ENCODE measurements around the gene C5orf63. TPM values are rescaled to one million over a fixed set of nuclear protein-coding genes. Genes with fewer than 3 reads are reported as not detected.

Gene C5orf63
- total and polyA plus RNA-seq, 9 of the 15 experiments (the other 6 are each of a cell fraction or from before 2014, with no cell fraction given), result 1.8 to 24.6 (median 6.2) TPM

DNA sequence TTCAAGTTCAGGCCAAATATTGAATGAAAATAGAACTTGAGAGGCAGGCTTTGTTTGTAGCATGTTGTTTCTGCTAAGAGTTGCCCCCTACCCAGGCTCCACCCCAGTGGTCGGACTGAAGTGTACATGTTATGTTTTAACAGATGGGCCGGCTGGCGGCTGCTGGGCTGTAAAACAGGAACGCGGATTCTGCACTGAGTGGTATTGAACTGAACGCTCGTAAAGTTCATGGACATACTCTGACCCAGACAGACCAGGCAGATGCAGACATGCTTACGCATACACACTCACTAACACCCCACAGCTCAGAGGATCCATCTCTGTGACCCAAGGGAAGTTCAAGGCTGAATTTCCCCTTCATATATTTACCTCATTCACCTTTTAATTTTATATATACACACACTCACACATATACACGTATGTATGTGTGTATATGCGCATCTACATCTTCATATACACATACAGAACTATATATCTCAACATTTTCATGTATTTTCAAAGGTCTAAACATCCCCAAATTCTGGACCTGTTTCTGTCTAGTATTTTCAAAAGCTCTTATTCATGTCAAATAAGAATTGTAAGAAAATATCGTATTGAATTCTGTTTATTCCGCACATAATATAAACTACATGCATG is 44.4 kb downstream of the C5orf63 start (continued):
- TF ChIP-seq, protein P1, sequence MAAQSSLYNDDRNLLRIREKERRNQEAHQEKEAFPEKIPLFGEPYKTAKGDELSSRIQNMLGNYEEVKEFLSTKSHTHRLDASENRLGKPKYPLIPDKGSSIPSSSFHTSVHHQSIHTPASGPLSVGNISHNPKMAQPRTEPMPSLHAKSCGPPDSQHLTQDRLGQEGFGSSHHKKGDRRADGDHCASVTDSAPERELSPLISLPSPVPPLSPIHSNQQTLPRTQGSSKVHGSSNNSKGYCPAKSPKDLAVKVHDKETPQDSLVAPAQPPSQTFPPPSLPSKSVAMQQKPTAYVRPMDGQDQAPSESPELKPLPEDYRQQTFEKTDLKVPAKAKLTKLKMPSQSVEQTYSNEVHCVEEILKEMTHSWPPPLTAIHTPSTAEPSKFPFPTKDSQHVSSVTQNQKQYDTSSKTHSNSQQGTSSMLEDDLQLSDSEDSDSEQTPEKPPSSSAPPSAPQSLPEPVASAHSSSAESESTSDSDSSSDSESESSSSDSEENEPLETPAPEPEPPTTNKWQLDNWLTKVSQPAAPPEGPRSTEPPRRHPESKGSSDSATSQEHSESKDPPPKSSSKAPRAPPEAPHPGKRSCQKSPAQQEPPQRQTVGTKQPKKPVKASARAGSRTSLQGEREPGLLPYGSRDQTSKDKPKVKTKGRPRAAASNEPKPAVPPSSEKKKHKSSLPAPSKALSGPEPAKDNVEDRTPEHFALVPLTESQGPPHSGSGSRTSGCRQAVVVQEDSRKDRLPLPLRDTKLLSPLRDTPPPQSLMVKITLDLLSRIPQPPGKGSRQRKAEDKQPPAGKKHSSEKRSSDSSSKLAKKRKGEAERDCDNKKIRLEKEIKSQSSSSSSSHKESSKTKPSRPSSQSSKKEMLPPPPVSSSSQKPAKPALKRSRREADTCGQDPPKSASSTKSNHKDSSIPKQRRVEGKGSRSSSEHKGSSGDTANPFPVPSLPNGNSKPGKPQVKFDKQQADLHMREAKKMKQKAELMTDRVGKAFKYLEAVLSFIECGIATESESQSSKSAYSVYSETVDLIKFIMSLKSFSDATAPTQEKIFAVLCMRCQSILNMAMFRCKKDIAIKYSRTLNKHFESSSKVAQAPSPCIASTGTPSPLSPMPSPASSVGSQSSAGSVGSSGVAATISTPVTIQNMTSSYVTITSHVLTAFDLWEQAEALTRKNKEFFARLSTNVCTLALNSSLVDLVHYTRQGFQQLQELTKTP (IDR thresholded peaks at IDR 0.05; ENCODE audit: low read depth in 1 of 2, partially characterized antibody in 2 of 2), result peak in 1 of 2 experiments; percentile 44
- TF ChIP-seq ZNF431 (CRISPR knock-in tag; IDR thresholded peaks at IDR 0.05) (no peak), NCOR1 (IDR thresholded peaks at IDR 0.05) (0 out of 2 replicates have a peak, but pooled peaks have one; percentile 19), EZH2 (IDR thresholded peaks at IDR 0.05; ENCODE audit: borderline replicate concordance, low read depth, low read length) (no peak), FOXJ3 (CRISPR knock-in tag; IDR thresholded peaks at IDR 0.05) (no peak), ARNT (IDR thresholded peaks at IDR 0.05) (no peak), CBFB (CRISPR knock-in tag; IDR thresholded peaks at IDR 0.05) (no peak), EP400 (IDR thresholded peaks at IDR 0.05) (peak; percentile 29; the same call in 1 of the 2 replicates), EWSR1 (IDR thresholded peaks at IDR 0.05; ENCODE audit: borderline replicate concordance, low read depth, partially characterized antibody) (no peak), EGR1 (conservative IDR thresholded peaks at IDR 0.05) (no peak), SRF (CRISPR knock-in tag; IDR thresholded peaks at IDR 0.05) (no peak)
- TF ChIP-seq, protein P2, sequence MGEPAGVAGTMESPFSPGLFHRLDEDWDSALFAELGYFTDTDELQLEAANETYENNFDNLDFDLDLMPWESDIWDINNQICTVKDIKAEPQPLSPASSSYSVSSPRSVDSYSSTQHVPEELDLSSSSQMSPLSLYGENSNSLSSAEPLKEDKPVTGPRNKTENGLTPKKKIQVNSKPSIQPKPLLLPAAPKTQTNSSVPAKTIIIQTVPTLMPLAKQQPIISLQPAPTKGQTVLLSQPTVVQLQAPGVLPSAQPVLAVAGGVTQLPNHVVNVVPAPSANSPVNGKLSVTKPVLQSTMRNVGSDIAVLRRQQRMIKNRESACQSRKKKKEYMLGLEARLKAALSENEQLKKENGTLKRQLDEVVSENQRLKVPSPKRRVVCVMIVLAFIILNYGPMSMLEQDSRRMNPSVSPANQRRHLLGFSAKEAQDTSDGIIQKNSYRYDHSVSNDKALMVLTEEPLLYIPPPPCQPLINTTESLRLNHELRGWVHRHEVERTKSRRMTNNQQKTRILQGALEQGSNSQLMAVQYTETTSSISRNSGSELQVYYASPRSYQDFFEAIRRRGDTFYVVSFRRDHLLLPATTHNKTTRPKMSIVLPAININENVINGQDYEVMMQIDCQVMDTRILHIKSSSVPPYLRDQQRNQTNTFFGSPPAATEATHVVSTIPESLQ (CRISPR knock-in tag; IDR thresholded peaks at IDR 0.05), result no peak
- TF ChIP-seq, protein P3, sequence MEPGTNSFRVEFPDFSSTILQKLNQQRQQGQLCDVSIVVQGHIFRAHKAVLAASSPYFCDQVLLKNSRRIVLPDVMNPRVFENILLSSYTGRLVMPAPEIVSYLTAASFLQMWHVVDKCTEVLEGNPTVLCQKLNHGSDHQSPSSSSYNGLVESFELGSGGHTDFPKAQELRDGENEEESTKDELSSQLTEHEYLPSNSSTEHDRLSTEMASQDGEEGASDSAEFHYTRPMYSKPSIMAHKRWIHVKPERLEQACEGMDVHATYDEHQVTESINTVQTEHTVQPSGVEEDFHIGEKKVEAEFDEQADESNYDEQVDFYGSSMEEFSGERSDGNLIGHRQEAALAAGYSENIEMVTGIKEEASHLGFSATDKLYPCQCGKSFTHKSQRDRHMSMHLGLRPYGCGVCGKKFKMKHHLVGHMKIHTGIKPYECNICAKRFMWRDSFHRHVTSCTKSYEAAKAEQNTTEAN (CRISPR knock-in tag; IDR thresholded peaks at IDR 0.05), result no peak
- TF ChIP-seq, protein P4, sequence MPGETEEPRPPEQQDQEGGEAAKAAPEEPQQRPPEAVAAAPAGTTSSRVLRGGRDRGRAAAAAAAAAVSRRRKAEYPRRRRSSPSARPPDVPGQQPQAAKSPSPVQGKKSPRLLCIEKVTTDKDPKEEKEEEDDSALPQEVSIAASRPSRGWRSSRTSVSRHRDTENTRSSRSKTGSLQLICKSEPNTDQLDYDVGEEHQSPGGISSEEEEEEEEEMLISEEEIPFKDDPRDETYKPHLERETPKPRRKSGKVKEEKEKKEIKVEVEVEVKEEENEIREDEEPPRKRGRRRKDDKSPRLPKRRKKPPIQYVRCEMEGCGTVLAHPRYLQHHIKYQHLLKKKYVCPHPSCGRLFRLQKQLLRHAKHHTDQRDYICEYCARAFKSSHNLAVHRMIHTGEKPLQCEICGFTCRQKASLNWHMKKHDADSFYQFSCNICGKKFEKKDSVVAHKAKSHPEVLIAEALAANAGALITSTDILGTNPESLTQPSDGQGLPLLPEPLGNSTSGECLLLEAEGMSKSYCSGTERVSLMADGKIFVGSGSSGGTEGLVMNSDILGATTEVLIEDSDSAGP (CRISPR knock-in tag; IDR thresholded peaks at IDR 0.05), result no peak
- TF ChIP-seq, protein P5, sequence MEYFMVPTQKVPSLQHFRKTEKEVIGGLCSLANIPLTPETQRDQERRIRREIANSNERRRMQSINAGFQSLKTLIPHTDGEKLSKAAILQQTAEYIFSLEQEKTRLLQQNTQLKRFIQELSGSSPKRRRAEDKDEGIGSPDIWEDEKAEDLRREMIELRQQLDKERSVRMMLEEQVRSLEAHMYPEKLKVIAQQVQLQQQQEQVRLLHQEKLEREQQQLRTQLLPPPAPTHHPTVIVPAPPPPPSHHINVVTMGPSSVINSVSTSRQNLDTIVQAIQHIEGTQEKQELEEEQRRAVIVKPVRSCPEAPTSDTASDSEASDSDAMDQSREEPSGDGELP (CRISPR knock-in tag; IDR thresholded peaks at IDR 0.05; ENCODE audit: borderline replicate concordance), result 0 out of 2 replicates have a peak, but pooled peaks have one; percentile 35
- TF ChIP-seq, protein P6, sequence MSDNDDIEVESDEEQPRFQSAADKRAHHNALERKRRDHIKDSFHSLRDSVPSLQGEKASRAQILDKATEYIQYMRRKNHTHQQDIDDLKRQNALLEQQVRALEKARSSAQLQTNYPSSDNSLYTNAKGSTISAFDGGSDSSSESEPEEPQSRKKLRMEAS (CRISPR knock-in tag; IDR thresholded peaks at IDR 0.05), result no peak
